CD4-positive, alpha-beta T cell treated with Interleukin-2 at 100 ng/mL for 4 hours (primary cell): ENCODE measurements around the gene KRTAP10-12.

Source experiments
- DNase-seq: peaks from one replicate; pipeline ENCODE4 v3.0.0-alpha.2; 2020; ENCODE audit warnings: low spot score

The KRTAP10-12 gene

DNA sequence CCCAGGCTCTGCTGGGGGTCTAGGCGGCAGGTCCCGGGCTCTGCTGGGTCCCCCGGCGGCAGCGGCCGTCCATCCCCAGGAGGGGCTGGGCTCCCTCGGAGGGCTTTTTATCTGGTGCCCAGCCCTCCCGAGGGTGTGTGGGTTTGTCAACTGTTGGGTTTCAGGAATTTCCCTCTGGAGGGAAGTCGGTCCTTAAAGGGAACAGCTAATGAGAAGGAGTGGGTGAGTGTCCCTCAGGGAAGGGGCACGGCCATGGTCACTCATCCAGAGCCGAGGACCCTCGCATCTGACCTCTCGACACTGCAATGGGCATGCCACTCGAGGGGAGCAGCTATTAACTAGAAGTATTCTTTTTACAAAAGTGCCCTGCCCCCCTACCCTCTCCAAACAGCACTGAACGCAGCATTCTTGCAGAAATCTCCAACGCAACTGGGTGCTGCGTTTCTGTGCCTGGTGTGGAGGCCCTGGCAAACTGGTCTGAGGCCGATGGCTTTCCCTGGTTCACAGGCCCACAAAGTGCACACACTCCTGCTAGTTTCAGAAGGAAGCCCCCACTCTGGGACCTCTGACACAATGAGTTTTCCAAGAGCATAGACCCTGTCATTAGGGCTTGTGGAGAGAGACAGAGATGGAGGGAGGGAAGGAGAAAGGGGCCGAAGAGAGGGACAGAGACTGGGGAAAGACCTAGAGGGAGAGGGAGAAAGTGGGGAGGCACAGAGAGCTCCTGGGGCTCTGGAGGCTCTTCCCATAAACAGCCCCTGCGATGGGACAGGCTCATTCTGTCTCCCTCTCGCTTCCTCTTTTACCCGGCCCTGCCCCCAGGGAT lies 15.4 kb downstream of the KRTAP10-12 start:
- no peak for DNase-seq

DNA sequence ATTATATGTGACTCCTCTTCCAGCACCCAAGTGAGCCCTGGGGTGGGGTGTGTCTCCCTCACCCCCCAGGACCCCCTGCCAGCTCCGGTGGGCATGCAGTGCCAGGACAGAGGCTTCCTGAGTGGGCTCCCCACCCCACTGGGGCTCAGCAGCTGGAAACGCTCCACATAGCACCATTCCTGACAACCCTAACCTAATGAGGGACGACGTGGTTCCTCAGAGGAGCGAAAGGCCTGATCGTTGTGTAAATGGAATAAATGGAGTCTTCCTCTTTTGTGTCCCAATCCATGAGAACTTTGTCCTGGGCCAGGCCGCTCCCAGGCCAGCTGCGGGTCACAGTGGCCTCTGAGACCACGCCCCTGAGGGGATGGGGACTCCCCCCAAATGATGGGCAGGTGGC lies 16.2 kb downstream of the KRTAP10-12 start:
- DNase-seq: no peak

DNA sequence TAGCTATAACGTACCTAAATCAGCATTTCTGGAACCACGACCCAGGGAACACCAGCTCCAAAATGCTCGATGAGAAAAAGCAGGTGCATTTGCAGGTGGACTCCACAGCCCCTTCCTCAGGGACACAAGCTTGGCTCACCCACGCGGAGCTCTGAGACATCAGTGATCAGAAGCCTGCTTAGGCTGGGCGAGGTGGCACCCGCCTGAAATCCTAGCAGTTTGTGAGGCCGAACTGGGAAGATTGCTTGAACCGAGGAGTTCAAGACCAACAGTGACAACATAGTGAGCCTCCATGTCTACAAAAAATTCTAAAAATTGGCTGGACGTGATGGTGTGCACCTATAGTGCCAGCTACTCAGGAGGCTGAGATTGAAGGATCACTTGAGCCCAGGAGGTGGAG lies 16.9 kb downstream of the KRTAP10-12 start:
- no peak for DNase-seq

DNA sequence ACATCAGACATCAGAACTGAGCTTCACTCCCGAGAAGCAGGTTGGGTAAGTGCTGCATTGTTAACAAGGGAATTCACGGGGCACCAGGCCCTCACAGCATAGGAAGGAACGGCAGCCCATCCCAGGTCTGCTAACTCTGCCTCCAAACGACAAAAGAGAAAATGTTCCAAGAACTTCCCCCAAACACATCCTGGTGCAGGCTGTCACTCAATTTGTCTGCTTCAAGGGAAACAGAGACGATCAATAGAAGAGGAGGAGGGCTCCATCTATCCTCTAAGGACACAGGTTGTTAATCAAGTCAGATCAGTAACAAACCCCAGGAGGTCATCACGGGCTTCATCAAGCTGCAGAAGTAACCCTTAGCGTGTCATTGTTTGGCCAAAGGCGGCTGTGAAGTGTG lies 17.9 kb downstream of the KRTAP10-12 start:
- DNase-seq: no peak

DNA sequence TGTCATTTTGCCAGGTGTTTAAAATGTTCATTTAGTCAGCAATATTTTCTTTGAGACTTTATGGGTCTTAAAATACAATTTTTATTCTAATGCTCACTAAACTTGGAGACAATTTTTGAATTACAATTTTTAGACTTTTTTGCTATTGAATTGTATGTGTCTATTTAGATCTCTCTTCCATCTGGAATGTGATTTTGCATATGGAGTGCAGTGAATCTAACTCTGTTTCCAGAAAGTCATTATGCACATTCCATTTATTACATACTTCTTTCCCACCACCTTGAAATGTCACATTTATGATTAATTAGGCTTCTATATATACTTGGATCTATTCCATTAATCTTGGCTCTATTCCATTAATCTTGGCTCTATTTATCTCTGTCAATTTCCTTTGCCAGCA lies 20.0 kb downstream of the KRTAP10-12 start:
- DNase-seq: no peak

DNA sequence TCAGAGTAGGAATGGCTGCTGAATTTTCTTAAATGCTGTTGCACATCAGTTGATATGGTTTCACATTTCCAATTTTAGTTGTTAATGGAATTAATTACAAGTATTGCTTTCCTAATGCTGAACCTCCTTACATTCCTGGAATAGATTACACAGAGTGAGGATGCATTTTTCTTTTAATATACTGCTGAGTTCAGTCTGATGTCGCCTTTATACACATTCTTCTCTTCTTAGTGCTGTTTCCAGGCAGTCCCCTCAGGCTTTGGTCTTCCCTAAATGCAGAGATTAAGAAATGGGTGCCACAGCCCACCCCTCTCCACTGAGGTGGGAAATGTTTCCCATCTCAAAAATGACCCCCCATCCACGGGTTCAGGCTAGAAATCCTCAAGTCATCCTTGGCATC lies 21.1 kb downstream of the KRTAP10-12 start:
- DNase-seq: no peak

DNA sequence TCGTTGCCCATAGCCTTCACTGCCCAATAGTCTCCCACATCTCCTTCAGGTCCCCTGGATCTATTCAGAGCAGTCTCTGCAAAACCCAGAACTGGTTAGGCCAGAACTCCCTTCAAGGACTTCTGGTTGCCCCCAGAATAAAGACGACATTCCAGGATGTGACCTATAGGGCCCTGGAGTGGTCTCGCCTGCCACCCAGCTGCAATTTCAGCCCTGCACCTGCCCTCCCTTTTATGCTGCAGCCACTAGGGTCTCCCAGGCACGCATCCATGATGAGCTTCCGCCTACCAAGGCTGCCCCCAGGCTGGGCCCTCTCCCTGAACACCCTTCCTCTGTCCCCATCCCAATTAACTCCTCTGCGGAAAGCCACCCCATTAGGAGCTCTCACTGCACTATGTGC lies 21.6 kb downstream of the KRTAP10-12 start:
- DNase-seq: no peak

DNA sequence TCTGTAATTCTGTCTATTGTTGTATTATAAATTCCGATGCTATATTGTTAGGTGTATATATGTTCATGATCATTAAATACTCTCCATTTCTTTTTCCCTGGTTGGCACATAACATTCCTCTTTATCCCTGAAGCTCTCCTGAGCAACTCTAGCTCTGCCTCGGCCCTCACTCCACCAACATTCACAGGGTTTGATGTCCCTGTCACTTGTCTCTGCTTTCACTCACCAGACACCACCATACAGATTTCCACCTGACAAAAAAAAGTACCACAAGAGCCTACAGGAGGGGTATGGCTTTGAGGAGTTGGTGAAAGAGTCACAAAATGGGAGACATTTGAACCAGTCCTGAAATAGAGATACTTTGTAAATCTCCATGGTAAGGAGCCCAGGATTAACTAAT lies 23.2 kb downstream of the KRTAP10-12 start:
- DNase-seq: no peak

DNA sequence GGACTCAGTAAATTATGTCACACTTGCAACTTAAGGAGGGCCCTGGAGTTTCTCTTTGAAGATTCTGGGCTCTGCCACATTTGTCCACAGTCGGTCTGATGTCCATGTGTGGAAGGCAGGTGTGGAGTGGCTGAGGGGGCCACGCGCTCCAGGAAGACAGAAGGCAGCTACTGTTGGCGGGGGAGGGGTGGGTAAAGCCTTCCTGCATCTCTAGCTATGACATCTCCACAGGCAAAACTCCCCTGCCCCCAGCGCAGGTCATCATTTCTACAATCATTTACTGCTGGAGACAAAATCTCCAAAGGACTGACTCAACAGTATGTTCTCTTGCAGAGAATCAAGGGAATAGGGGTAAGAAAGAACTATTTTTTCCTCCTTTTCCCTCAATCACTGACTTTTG lies 25.8 kb downstream of the KRTAP10-12 start:
- no peak for DNase-seq

DNA sequence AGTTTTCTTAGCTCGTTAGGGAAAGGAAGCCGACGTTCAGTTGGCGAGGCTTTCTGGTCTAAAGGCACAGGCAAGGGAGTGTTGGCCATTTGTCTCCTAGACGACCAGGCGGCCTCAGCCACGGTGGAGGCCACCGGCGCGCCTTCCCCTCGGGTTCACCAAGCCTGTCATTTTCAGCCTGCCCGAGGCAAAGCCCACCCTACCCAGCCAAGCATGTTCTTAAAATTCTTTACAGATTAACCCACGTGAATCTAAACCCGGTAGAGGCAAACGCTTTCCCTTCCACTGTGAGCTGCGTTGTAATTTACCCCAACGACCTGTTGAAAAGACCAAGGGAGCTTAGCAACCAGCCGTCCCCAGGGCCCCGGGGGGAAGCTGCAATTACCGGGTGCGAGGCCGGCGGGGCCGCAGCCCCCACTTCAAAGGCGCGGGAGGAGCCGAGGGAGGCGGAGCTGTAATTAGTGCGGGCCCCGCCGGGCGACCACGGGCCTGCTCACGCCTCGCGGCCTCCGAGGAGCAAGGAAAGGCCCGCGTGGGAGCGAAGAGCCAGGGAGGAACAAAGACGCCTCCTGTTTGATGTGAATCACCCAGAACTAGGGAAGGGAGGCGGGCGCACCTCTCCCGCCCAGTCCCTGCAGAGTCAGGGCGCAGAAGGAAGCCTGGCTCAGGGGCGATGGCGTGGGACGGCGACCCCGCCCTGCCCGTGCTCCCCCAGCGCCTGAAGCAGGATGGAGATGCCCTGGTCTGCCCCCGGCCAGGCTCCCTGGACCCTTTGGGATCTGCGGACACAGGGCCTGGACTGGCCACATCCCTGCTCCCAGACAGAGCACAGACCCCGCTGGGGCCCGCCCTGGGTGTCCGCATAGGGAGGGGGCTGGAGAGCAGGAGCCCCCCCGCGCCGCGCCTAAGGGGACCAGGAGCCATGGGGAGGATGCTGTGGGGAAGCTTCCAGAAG lies 26.5 kb downstream of the KRTAP10-12 start:
- DNase-seq: peak; percentile 3

DNA sequence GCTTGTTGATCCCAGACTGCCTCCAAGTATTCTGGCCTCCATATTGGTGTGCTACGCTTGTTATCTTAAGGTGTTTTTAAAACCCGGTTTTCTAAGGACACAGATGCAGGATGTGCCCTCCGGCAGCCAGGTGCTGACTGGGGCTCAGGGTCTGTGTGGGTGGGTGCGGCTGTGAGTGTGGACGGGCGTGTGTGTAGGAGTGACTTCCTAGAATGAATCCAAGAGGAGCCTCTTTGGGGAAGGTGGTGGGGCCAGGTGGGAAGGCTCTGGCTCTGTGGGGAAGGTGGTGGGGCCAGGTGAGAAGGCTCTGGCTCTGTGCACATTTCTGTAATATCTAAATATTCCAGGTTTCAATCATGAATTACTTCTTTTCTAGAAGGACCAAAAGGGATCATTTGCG lies 27.2 kb downstream of the KRTAP10-12 start:
- DNase-seq: no peak

DNA sequence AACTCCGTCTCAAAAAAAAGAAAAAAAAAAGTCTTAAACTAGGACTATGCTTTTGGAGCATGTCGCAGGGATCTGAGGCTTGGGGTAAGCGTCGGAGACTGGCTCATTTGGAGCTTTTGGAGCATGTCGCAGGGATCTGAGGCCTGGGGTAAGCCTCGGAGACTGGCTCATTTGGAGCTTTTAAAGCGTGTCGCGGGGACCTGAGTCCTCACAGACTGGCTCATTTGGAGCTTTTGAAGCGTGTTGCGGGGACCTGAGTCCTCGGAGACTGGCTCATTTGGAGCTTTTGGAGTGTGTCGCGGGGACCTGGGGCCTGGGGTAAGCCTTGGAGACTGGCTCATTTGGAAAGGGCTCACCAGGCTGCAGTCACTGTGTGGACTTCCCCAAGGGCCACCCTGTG lies 28.0 kb downstream of the KRTAP10-12 start:
- DNase-seq: no peak

DNA sequence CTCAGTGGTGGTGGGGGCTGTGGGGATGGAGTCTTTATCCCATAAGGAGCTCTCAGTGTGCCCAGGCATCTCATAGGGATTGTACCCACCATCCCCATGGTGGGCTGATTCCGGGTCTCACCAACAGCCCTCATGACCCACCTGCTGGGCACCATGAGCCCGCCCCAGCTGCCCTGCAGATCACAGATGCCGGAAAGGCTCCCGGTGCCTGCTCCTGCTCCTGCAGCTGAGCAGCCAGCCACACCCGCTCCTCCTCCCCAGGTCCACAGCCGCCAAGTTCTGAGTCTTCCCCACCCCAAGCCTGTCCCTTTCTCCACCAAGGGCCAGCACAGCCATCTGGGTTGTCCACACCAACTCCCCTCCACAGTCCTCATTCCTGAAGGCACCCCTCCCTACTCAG lies 29.9 kb downstream of the KRTAP10-12 start:
- DNase-seq: no peak

DNA sequence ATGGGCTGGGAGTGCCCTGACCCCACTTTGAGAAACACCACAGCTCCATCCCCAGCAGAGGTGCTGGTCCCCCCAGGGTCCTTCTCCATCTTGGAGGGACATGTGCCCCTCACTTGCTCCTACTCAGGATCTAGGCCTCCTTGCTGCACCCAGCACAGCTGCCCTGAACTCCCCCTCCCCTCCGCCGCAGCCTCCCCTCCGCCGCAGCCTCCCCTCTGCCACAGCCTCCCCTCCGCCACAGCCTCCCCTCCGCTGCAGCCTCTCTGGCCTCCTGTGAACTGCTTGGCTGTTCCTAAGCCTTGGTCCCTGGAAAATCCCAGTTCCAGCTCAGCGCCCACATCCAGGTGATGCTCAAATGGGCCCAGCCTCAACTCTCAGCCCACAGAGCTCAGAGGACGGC lies 30.3 kb downstream of the KRTAP10-12 start:
- DNase-seq: no peak

DNA sequence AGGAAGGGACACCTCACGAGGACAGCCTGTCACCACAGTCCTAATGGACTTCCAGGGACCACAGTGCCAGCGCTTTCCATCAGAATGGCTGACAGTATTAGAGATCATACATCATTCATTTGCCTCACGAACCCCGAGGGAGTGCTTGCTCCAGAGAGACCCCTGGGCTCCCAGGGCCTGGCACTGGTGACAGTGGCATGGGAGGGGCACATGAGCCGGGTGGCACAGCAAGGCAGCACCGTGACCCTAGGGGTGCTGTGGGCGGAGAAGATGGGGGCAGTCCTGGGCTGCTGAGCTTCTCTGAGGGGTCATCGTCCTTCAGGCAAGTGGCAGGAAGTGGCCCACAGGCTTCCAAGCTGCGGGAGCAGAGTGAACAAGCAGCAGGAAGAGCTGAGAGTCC lies 30.8 kb downstream of the KRTAP10-12 start:
- no peak for DNase-seq

DNA sequence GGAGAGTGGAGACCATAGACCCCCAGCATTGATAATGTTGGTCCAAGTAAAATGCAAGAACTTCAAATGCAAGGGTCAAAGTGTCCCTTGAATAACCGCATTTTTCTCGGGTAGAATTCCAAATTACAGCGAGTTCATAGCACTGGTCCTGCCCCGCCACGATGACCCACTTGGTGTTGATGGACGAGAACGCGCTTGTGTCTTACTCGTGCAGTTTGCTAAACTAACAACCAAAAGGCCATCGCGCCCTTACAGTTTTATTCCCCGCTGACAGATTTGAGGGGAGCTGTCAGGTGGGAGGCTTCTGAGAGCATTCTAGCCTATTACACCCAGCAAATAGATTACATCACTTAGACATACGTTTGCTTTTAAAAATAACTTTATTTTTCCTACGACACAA lies 31.7 kb downstream of the KRTAP10-12 start:
- DNase-seq: no peak

DNA sequence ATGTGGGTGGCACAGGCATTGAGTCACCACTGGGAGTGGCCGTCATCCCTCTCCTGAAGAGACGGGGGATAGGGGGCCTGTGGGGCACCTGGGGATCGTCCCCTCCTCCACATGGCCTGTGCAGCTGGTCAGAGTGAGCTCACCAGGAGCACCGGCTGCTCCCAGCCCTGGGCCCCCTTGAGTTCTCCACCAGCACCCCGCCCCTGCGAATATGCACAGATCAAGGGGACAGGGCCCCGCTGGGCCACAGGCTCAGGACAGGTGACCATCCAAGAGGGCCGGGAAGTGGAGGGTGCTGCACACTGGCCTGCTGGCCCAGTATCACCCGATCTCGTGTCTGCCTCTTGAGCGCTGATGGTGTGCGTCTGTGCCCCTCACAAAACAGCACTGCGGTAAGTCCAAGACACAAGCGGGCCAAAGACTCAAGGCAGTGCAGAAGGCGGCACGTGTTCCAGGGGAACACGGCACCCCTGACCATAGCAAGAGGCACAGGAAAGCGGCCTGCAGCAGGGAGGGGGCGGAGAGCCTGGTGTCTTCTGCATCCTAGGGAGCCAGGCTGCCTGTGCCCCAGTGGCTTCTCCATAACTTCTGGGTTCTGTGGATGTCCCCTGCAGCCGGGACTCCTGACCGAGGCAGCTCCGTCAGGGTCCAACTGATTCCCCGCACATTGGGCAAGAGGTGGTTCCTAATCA lies 32.5 kb downstream of the KRTAP10-12 start:
- DNase-seq: no peak

DNA sequence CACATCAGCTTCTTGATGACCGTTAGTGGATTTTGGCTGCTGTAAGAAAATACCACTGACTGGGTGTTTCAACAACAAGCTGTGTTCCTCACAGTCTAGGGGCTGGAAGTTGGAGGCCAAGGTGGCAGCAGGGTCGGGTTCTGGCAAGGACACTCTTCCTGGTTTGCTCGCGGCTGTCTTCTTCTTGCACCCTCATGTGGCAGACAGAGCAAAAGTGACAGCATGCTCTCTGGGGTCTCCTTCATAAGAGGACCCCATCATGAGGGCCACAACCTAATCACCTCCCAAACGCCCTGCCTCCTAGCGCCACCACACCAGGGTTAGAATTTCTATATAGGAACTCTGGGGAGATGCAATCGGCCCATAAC lies 33.0 kb downstream of the KRTAP10-12 start:
- DNase-seq: no peak

DNA sequence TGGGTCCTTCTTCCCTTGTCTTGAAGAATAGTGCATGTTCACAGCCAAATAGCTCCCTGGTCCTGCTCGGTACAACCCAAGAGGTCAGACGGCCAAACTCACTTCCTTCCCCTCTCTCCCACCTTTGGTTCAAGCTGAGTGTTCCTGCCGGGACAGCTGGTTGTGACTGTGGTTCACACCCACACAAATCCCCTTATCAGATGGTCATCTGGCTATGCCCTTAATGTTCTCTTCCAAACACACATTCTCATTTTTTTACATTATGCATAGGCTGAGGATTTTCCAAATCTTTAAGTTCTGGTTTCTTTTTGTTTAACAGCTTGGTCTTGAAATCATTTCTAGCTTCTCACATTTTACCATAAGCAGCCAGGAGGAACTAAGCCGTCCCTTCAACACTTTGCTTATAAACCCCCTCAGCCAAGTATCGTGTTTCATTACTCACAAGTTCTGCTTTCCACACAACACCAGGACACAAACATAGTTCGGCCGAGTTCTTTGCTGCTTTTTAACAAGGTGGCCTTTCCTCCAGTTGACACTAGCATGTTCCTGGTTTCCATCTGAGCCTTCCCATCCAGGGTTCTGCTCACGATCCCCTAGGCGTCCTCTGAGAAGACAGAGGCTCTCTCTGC lies 34.1 kb downstream of the KRTAP10-12 start:
- DNase-seq: no peak

DNA sequence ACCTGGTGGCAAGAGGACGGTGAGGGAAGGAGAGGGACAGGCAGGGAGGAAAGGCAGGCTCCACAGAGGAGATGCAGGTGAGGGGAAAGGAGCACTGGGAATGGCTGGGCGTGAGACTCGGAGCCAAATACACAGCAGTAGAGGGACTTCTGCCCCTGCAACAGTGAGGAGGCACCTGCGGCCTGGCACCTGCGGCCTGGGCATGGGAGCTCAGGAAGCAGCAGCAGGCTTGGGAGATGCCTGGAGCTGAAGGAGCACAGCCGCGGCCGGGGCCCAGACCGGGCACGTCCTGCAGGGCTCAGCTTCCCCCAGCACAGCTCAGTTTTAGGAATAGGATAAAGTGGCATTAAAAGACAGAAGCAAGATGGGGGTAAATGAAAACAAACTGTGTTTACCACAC lies 35.3 kb downstream of the KRTAP10-12 start:
- no peak for DNase-seq

DNA sequence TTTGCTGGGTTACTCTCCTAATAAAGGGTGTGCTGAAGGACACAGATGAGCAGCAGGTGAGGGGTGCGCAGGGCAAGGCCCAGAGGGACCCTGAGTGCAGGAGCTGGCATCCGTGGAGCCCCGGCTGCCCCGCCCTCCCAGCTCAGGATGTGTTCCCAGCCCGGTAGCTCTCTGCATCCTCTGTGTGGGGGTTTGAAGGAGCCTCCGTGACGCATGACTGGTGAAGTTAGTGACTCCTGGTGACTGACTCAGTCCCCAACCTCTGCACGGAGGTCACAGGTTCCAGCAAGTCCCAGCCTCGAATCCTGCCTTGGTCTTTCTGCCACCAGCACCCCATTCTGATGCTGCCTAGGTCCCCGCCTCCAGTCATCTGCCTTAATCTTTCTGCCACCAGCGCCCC lies 36.0 kb downstream of the KRTAP10-12 start:
- DNase-seq: no peak
